ENCODE results near the gene THSD7B. TPM values are rescaled to one million over a fixed set of nuclear protein-coding genes. Genes with fewer than 3 reads are reported as not detected.

Gene THSD7B
- total and polyA plus RNA-seq, 10 donors = 0.02 to 0.17 (median 0.09) TPM; not detected in 7

DNA sequence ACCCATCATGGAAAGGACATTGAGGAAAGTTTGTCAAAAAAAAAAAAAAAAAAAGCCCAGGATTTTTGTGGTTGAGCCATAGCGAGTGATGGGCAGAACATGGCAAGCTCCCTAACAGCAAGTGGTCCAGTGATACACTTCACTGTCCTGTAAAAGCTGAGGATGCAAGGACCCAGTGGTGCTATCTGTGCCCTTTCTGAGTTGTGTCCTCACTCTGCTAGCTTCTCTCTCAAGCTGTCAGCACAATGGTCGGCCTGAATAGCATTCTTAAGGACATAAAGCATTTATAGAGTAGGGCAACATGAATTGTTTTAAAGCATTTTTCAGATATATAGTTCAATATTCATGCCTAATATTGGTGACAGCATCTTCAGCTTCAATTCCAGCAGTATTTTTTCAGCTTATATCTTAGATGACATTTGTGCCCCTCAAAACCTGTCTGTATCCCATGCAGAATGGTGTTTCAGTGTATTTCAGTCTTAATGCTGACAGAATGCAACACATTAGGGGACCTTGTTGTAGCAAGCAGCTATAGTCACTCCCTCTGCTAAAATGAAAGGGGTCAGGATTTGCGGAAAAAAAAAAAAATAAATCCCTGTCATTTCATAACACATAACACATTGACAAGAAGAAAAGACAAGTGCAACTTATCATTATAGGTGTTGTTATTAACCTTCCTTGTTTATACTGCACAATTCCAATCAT is 496.7 kb downstream of the THSD7B start:
- Histone ChIP-seq H3K27ac (no peak overlapping the region), H3K36me3 (no peaks in the 10 kb centered on the region), H3K4me1 (no peaks in the 10 kb centered on the region), H3K27me3 (replicated peaks in 1 of 7) (no peaks in the 10 kb centered on the region), H3K4me3 (no peak overlapping the region), H3K9me3 (no peaks in the 10 kb centered on the region)
- TF ChIP-seq, protein P1, sequence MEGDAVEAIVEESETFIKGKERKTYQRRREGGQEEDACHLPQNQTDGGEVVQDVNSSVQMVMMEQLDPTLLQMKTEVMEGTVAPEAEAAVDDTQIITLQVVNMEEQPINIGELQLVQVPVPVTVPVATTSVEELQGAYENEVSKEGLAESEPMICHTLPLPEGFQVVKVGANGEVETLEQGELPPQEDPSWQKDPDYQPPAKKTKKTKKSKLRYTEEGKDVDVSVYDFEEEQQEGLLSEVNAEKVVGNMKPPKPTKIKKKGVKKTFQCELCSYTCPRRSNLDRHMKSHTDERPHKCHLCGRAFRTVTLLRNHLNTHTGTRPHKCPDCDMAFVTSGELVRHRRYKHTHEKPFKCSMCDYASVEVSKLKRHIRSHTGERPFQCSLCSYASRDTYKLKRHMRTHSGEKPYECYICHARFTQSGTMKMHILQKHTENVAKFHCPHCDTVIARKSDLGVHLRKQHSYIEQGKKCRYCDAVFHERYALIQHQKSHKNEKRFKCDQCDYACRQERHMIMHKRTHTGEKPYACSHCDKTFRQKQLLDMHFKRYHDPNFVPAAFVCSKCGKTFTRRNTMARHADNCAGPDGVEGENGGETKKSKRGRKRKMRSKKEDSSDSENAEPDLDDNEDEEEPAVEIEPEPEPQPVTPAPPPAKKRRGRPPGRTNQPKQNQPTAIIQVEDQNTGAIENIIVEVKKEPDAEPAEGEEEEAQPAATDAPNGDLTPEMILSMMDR (IDR thresholded peaks at IDR 0.05 in 8 of 11, conservative IDR thresholded peaks at IDR 0.05 in 3 of 11) = no peak
- TF ChIP-seq POLR2AphosphoS5 (IDR thresholded peaks at IDR 0.05) = no peak
- TF ChIP-seq POLR2A (IDR thresholded peaks at IDR 0.05) = no peak
- intact Hi-C loops (cut with DNase I; ENCODE audit: low total_unique reads) = no loop called here
- DNase-seq = no peak
- WGBS, 5 donors = 70 to 75% (median 71%) methylated on average over 3 of the region's 3 CpGs

GRCh38 chr2:137262594-137262993 is 497.2 kb downstream of the THSD7B start:
- no peaks in the 10 kb centered on the region for H3K9me3 ChIP-seq
- TF ChIP-seq POLR2A (IDR thresholded peaks at IDR 0.05) (no peak), POLR2AphosphoS5 (IDR thresholded peaks at IDR 0.05) (no peak)

DNA sequence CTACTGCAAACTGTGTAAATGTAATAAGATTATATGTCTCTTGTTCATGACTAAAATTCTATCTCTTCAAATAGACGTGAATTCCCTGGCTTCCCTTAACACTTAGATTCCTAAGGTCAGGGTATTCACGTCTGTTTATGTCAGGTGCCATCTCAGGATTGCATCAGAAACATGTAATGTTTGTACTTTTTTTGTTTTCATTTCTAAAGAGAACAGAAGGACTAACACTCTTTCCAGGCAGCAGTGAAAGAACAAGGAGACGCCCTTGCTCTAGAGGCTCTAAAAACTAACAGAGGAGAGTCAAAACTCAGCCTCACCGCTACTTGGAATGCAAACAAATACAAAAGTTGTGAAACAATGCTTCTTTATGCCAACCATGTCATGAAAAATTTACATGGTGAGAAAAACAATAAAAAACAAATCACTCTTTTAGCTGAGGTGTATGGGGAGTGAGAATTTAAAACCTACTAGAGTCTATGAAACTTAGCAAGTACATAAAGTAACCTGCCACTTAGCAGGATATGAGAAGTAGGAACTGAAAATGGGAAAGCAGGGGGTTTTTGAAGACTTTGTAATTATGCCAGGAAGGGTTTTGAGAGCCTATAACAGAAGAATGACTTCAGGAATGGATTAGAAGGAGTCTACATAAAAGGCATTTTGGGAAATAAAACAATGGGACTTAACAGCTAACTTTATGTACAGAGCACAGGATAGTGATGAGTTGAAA is 522.7 kb downstream of the THSD7B start:
- intact Hi-C loops (cut with DNase I; ENCODE audit: low total_unique reads) = no loop called here
- TF ChIP-seq POLR2AphosphoS5 (IDR thresholded peaks at IDR 0.05) = no peak
- TF ChIP-seq, protein P1 (IDR thresholded peaks at IDR 0.05 in 8 of 11, conservative IDR thresholded peaks at IDR 0.05 in 3 of 11) = no peak
- no peak for TF ChIP-seq POLR2A (IDR thresholded peaks at IDR 0.05)
- Histone ChIP-seq H3K4me3 (no peak overlapping the region), H3K36me3 (no peaks in the 10 kb centered on the region), H3K27ac (no peak overlapping the region), H3K4me1 (no peaks in the 10 kb centered on the region), H3K9me3 (peaks cover 0 to 4% (median under 1%) of the 10 kb centered on the region in 8 donors), H3K27me3 (replicated peaks in 1 of 7) (no peaks in the 10 kb centered on the region)
- 63 to 75% (median 67%) methylated on average over 4 of the region's 4 CpGs for WGBS, 5 donors
- no peak for DNase-seq

More at GRCh38 chr2:137262594-137262993, 497.2 kb downstream of the THSD7B start:
- intact Hi-C loops (cut with DNase I; ENCODE audit: low total_unique reads) = no loop called here
- 15 to 26% (median 20%) methylated on average over 2 of the region's 2 CpGs for WGBS, 5 donors
- DNase-seq = no peak
- Histone ChIP-seq H3K27ac (no peak overlapping the region), H3K4me1 (no peaks in the 10 kb centered on the region), H3K27me3 (replicated peaks in 1 of 7) (no peaks in the 10 kb centered on the region), H3K36me3 (no peaks in the 10 kb centered on the region), H3K4me3 (no peak overlapping the region)

DNA sequence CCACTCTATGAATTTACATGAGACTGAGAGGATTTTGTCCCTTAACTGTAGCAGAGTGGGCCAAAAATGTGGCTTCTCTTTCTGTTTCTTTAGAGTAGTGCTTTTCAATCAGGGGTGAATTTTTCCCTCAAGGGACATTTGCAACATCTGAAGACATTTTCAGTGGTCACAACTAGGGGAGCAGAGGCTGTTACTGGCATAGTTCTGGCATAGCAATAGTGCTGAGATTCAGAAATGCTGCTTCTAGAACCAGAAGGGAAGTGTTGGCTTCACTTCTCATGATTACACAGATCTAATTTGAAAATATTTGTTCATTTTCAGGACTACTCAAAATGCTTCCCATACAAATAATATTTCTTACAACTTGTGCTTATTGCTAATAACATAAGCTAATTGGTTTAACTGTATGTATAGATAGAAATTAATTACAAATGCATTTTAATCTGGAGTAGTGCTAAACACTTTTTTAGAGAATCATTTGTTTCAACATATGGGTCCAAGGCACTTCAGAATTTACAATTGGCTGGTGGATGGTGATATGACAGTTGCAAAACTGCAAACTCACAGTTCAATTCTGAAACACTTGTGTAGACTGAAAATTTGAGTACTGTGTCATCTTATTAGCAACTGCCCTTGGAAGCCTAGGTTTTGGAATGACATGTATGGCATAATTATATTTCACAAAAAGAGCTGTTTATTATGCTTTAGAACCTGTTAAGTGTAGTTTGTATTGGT is 526.7 kb downstream of the THSD7B start:
- Histone ChIP-seq H3K4me1 (no peaks in the 10 kb centered on the region), H3K27me3 (replicated peaks in 1 of 7) (no peaks in the 10 kb centered on the region), H3K4me3 (no peak overlapping the region), H3K9me3 (no peaks in the 10 kb centered on the region), H3K36me3 (no peaks in the 10 kb centered on the region), H3K27ac (no peak overlapping the region)
- TF ChIP-seq POLR2A (IDR thresholded peaks at IDR 0.05) = no peak
- TF ChIP-seq, protein P1 (IDR thresholded peaks at IDR 0.05 in 8 of 11, conservative IDR thresholded peaks at IDR 0.05 in 3 of 11) = no peak
- no peak for TF ChIP-seq POLR2AphosphoS5 (IDR thresholded peaks at IDR 0.05)
- no peak for DNase-seq
- intact Hi-C loops (cut with DNase I; ENCODE audit: low total_unique reads) = no loop called here

All from spleen (tissue), 11 donors.